ENCODE data around the gene CATSPERB.
"Not testable (repeated sequence)": the region's sequence is repeated elsewhere in the genome, so short reads cannot be mapped to it uniquely, and the experiment has no call there.

Gene CATSPERB

DNA sequence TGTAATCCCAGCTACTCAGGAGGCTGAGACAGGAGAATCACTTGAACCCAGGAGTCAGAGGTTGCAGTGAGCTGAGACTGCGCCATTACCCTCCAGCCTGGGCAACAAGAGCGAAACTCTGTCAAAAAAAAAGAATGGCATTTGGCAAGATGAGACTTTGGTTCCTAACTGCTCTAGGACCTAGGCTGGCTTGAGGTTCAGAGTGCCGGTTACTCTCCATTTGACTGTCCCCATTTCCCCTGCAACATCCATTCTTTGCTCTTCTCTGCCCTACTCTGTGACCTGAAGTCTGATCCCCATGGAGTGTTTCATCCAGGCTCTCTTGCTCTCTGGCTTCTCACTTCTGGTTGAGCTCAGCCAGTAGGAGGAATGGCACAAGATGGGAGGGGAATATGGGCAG lies 195.6 kb downstream of the CATSPERB start:
- DNase-seq (ENCODE audit: low read depth): no peak
- no peak overlapping the region for H3K4me3 ChIP-seq (ENCODE audit: control insufficient read depth, low read depth, low read length)
- TF ChIP-seq, protein P1, sequence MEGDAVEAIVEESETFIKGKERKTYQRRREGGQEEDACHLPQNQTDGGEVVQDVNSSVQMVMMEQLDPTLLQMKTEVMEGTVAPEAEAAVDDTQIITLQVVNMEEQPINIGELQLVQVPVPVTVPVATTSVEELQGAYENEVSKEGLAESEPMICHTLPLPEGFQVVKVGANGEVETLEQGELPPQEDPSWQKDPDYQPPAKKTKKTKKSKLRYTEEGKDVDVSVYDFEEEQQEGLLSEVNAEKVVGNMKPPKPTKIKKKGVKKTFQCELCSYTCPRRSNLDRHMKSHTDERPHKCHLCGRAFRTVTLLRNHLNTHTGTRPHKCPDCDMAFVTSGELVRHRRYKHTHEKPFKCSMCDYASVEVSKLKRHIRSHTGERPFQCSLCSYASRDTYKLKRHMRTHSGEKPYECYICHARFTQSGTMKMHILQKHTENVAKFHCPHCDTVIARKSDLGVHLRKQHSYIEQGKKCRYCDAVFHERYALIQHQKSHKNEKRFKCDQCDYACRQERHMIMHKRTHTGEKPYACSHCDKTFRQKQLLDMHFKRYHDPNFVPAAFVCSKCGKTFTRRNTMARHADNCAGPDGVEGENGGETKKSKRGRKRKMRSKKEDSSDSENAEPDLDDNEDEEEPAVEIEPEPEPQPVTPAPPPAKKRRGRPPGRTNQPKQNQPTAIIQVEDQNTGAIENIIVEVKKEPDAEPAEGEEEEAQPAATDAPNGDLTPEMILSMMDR (IDR thresholded peaks at IDR 0.05; ENCODE audit: control insufficient read depth, insufficient read depth, low read depth, low read length, missing control alignments): no peak

DNA sequence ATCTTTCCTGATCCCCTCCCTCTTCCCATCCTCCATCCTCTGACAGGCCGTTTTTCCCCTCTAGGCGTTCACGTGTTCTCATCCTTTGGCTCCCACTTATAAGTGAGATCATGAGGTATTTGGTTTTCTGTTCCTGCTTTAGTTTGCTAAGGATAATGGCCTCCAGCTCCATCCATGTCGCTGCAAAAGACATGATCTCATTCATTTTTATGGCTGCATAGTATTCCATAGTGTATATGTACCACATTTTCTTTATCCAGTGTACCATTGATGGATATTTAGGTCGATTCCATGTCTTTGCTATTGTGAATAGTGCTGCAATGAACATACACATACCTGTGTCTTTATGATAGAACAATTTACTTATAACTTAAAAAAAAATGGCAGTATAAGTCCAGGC lies 197.8 kb downstream of the CATSPERB start:
- not testable (repeated sequence) for DNase-seq (ENCODE audit: low read depth); H3K4me3 ChIP-seq (ENCODE audit: control insufficient read depth, low read depth, low read length)

DNA sequence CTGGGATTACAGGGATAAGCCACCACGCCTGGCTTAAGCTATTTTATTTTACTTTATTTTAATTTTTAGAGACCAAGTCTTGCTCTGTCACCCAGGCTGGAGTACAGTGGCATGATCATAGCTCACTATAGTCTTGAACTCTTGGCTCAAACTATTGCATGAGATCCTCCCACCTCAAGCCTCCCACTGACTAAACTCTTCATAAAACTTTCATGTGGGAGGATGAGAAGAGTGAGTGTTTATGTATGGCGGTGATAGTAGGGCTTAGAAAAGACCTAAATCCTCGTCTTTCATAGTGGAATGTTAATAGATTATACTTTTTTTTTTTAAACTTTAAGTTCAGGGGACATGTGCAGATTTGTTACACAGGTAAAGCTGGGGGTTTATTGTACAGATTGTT lies 198.3 kb downstream of the CATSPERB start:
- H3K4me3 ChIP-seq (ENCODE audit: control insufficient read depth, low read depth, low read length): no peak overlapping the region
- TF ChIP-seq, protein P1 (IDR thresholded peaks at IDR 0.05; ENCODE audit: control insufficient read depth, insufficient read depth, low read depth, low read length, missing control alignments): no peak
- DNase-seq (ENCODE audit: low read depth): no peak

Data from AG09309 (cell line).